Caki2 (cell line): Measurements from ENCODE around the gene CDC14A. TPM values are rescaled to one million over a fixed set of nuclear protein-coding genes. Genes with fewer than 3 reads are reported as not detected.
A peak's percentile ranks its signal among the peaks of the same experiment; 100 is the strongest.

Experiments
- DNase-seq: peaks from one replicate; pipeline ENCODE4 v3.0.0-alpha.2; 2015; ENCODE audit warnings: low read depth
- in situ Hi-C: cut with HindIII; loops from 2 replicates; pipeline ENCODE4 v1.10.0; 2016; ENCODE audit warnings: low sequenced_read_pairs, low pct_unique_long_range_greater_than_20kb, mixed read lengths
- total RNA-seq: library from RNA; depleted of rRNA; stranded (reverse); fragments of >200 nt; shearing (Covaris generic); gene quantifications from 2 replicates; pipeline ENCODE4 v1.2.3, GENCODE V29; 2014; ENCODE audit warnings: low replicate concordance

The CDC14A gene
- total RNA-seq, 1 experiment from 2014 or later = 5.1 TPM

GRCh38 chr1:100423832-100424337 is 71.6 kb downstream of the CDC14A start:
- in situ Hi-C loops = no loop called here

GRCh38 chr1:100428160-100428559 is 75.9 kb downstream of the CDC14A start:
- no peak for DNase-seq
- in situ Hi-C loops = no loop called here

More at GRCh38 chr1:100423832-100424337, 71.6 kb downstream of the CDC14A start:
- no peak for DNase-seq

GRCh38 chr1:100430325-100430756 is 78.0 kb downstream of the CDC14A start:
- in situ Hi-C loops = no loop called here

GRCh38 chr1:100431954-100432353 is 79.6 kb downstream of the CDC14A start:
- in situ Hi-C loops = no loop called here
- no peak for DNase-seq

More at GRCh38 chr1:100430325-100430756, 78.0 kb downstream of the CDC14A start:
- no peak for DNase-seq

GRCh38 chr1:100433563-100433962 is 81.3 kb downstream of the CDC14A start:
- no peak for DNase-seq
- in situ Hi-C loops = no loop called here

- in situ Hi-C loops = no loop called here
- no peak for DNase-seq
Measured at GRCh38 chr1:100434831-100435230, 82.5 kb downstream of the CDC14A start.

- no peak for DNase-seq
- in situ Hi-C loops = no loop called here
Measured at GRCh38 chr1:100438375-100438774, 86.1 kb downstream of the CDC14A start.

- no peak for DNase-seq
- in situ Hi-C loops = no loop called here
Measured at GRCh38 chr1:100438789-100439188, 86.5 kb downstream of the CDC14A start.

GRCh38 chr1:100440075-100440809 is 87.9 kb downstream of the CDC14A start:
- DNase-seq = no peak
- in situ Hi-C loops = no loop called here

GRCh38 chr1:100441146-100441545 is 88.8 kb downstream of the CDC14A start:
- in situ Hi-C loops = no loop called here
- no peak for DNase-seq

GRCh38 chr1:100441651-100442050 is 89.3 kb downstream of the CDC14A start:
- in situ Hi-C loops = no loop called here
- no peak for DNase-seq

- in situ Hi-C loops = no loop called here
- DNase-seq = peak; percentile 38
Measured at GRCh38 chr1:100443811-100444571, 91.7 kb downstream of the CDC14A start.

GRCh38 chr1:100445565-100445964 is 93.3 kb downstream of the CDC14A start:
- no peak for DNase-seq
- in situ Hi-C loops = no loop called here

- in situ Hi-C loops = no loop called here
- DNase-seq = no peak
Measured at GRCh38 chr1:100448366-100448765, 96.1 kb downstream of the CDC14A start.

GRCh38 chr1:100449477-100449876 is 97.2 kb downstream of the CDC14A start:
- no peak for DNase-seq
- in situ Hi-C loops = no loop called here

- DNase-seq = no peak
- in situ Hi-C loops = no loop called here
Measured at GRCh38 chr1:100452641-100453040, 100.3 kb downstream of the CDC14A start.

GRCh38 chr1:100455478-100456072 is 103.3 kb downstream of the CDC14A start:
- in situ Hi-C loops = no loop called here
- DNase-seq = no peak

- in situ Hi-C loops = no loop called here
- no peak for DNase-seq
Measured at GRCh38 chr1:100456880-100457279, 104.6 kb downstream of the CDC14A start.

GRCh38 chr1:100457683-100458082 is 105.4 kb downstream of the CDC14A start:
- no peak for DNase-seq
- in situ Hi-C loops = no loop called here
